H9 (cell line): ENCODE data around the gene TMEM145. TPM values are rescaled to one million over a fixed set of nuclear protein-coding genes. Genes with fewer than 3 reads are reported as not detected.

Experiments
- DNase-seq: peaks from one replicate; pipeline ENCODE4 v3.0.0-alpha.2; 2017
- H2AFZ ChIP-seq: one replicate; pipeline ENCODE4 v1.6.1; 2013; ENCODE audit warnings: mild to moderate bottlenecking, low read length, control low read depth, moderate library complexity
- H2AK5ac ChIP-seq: 2 replicates; pipeline ENCODE4 v1.6.1; 2013; ENCODE audit warnings: low read length, control low read depth, mixed read lengths; ENCODE audit not compliant: insufficient read length
- H2BK120ac ChIP-seq: one replicate; pipeline ENCODE4 v1.6.1; 2013; ENCODE audit warnings: low read depth, mild to moderate bottlenecking, low read length, control low read depth, inconsistent platforms; ENCODE audit not compliant: poor library complexity, severe bottlenecking
- H2BK12ac ChIP-seq: 2 replicates; pipeline ENCODE4 v1.6.1; 2013; ENCODE audit warnings: low read length, control low read depth, mixed read lengths, low read depth; ENCODE audit not compliant: insufficient read length
- H2BK15ac ChIP-seq: 2 replicates; pipeline ENCODE4 v1.6.1; 2013; ENCODE audit warnings: low read depth, low read length, control low read depth
- H2BK20ac ChIP-seq: one replicate; pipeline ENCODE4 v1.6.1; 2013; ENCODE audit warnings: low read depth, mild to moderate bottlenecking, low read length, control low read depth, inconsistent platforms; ENCODE audit not compliant: poor library complexity, severe bottlenecking
- H2BK5ac ChIP-seq: 2 replicates; pipeline ENCODE4 v1.6.1; 2013; ENCODE audit warnings: low read length, control low read depth, mixed read lengths; ENCODE audit not compliant: insufficient read length
- H3K14ac ChIP-seq: 2 replicates; pipeline ENCODE4 v1.6.1; 2013; ENCODE audit warnings: low read length, control low read depth; ENCODE audit not compliant: insufficient read depth
- H3K18ac ChIP-seq: 2 replicates; pipeline ENCODE4 v1.6.1; 2013; ENCODE audit warnings: low read depth, mild to moderate bottlenecking, mixed read lengths, low read length, control low read depth; ENCODE audit not compliant: insufficient read length
- H3K23ac ChIP-seq: 2 replicates; pipeline ENCODE4 v1.6.1; 2013; ENCODE audit warnings: low read length, control low read depth, mixed read lengths, low read depth; ENCODE audit not compliant: insufficient read length
- H3K23me2 ChIP-seq: 2 replicates; pipeline ENCODE4 v1.6.1; 2013; ENCODE audit warnings: low read depth, mild to moderate bottlenecking, mixed read lengths, low read length, control low read depth; ENCODE audit not compliant: insufficient read length, poor library complexity, severe bottlenecking
- H3K27ac ChIP-seq: 2 replicates; pipeline ENCODE4 v1.5.1; 2013; ENCODE audit warnings: low read length, control low read depth, mixed read lengths, low read depth; ENCODE audit not compliant: insufficient read length
- H3K27me3 ChIP-seq: 2 replicates; pipeline ENCODE4 v1.6.1; 2013; ENCODE audit warnings: low read length, control low read depth, inconsistent platforms; ENCODE audit not compliant: insufficient read depth
- H3K4ac ChIP-seq: 2 replicates; pipeline ENCODE4 v1.6.1; 2013; ENCODE audit warnings: low read depth, mild to moderate bottlenecking, control low read depth, inconsistent platforms, low read length, moderate library complexity
- H3K4me1 ChIP-seq: 2 replicates; pipeline ENCODE4 v1.6.1; 2013; ENCODE audit warnings: low read length, control low read depth, inconsistent platforms; ENCODE audit not compliant: insufficient read depth
- H3K4me2 ChIP-seq: 2 replicates; pipeline ENCODE4 v1.6.1; 2013; ENCODE audit warnings: low read length, control low read depth, mixed read lengths; ENCODE audit not compliant: insufficient read length, insufficient read depth
- H3K56ac ChIP-seq: 2 replicates; pipeline ENCODE4 v1.6.1; 2013; ENCODE audit warnings: low read depth, mild to moderate bottlenecking, mixed read lengths, low read length, control low read depth; ENCODE audit not compliant: insufficient read length
- H3K79me1 ChIP-seq: 2 replicates; pipeline ENCODE4 v1.6.1; 2013; ENCODE audit warnings: low read depth, mild to moderate bottlenecking, moderate library complexity, low read length, control low read depth, inconsistent platforms; ENCODE audit not compliant: insufficient read depth, poor library complexity, severe bottlenecking
- H3K79me2 ChIP-seq: 2 replicates; pipeline ENCODE4 v1.6.1; 2013; ENCODE audit warnings: low read length, control low read depth, inconsistent platforms; ENCODE audit not compliant: insufficient read depth
- H3K9ac ChIP-seq: 2 replicates; pipeline ENCODE4 v1.6.1; 2013; ENCODE audit warnings: low read length, control low read depth, mixed read lengths; ENCODE audit not compliant: insufficient read length; ENCODE audit errors: extremely low read depth
- H3K9me3 ChIP-seq: one replicate; pipeline ENCODE4 v1.6.1; 2013; ENCODE audit warnings: low read depth, low read length, inconsistent platforms; ENCODE audit not compliant: control insufficient read depth
- H3T11ph ChIP-seq: one replicate; pipeline ENCODE4 v1.6.1; 2013; ENCODE audit warnings: mild to moderate bottlenecking, low read length, control low read depth, inconsistent platforms
- H4K20me1 ChIP-seq: one replicate; pipeline ENCODE4 v1.6.1; 2013; ENCODE audit not compliant: control insufficient read depth, insufficient read length, insufficient read depth
- H4K5ac ChIP-seq: 2 replicates; pipeline ENCODE4 v1.6.1; 2013; ENCODE audit warnings: low read depth, mild to moderate bottlenecking, mixed read lengths, low read length, control low read depth; ENCODE audit not compliant: insufficient read length
- H4K8ac ChIP-seq: replicated peaks from 2 replicates; pipeline ENCODE4 v1.6.1; 2013; ENCODE audit warnings: low read length, control low read depth, mixed read lengths, low read depth; ENCODE audit not compliant: insufficient read length
- H4K91ac ChIP-seq: 2 replicates; pipeline ENCODE4 v1.6.1; 2013; ENCODE audit warnings: low read depth, mild to moderate bottlenecking, moderate library complexity, mixed read lengths, low read length, control low read depth; ENCODE audit not compliant: insufficient read length
- H3K27ac Mint-ChIP-seq, 3 experiments: 2 replicates in 2 of 3; 3 replicates in 1 of 3; pipeline ENCODE4 v1.8.0; 2020 to 2021; ENCODE audit warnings: mixed read lengths in 3 of 3, mild to moderate bottlenecking in 1 of 3, moderate library complexity in 1 of 3
- H3K27me3 Mint-ChIP-seq: 2 replicates; pipeline ENCODE4 v1.8.0; 2021; ENCODE audit warnings: low read depth, mild to moderate bottlenecking, moderate library complexity, mixed read lengths
- H3K36me3 Mint-ChIP-seq, 3 experiments: 2 replicates in 2 of 3; 3 replicates in 1 of 3; pipeline ENCODE4 v1.8.0; 2020 to 2021; ENCODE audit warnings: low read depth in 3 of 3, mixed read lengths in 3 of 3; ENCODE audit not compliant: insufficient read depth in 1 of 3
- H3K4me1 Mint-ChIP-seq, 2 experiments: 2 replicates each; pipeline ENCODE4 v1.8.0; 2020; ENCODE audit warnings: mixed read lengths in 2 of 2
- H3K4me3 Mint-ChIP-seq, 2 experiments: 2 replicates in 1 of 2; 3 replicates in 1 of 2; pipeline ENCODE4 v1.8.0; 2020 to 2021; ENCODE audit warnings: mild to moderate bottlenecking in 2 of 2, mixed read lengths in 2 of 2, moderate library complexity in 1 of 2
- H3K9me3 Mint-ChIP-seq, 2 experiments: 2 replicates in 1 of 2; 3 replicates in 1 of 2; pipeline ENCODE4 v1.8.0; 2020; ENCODE audit warnings: mild to moderate bottlenecking in 2 of 2, mixed read lengths in 2 of 2, moderate library complexity in 1 of 2
- WGBS: extraction: QIAGEN DNeasy Blood & Tissue Kit; methylation state at CpG from one replicate; pipeline ENCODE4 v1.1.7; 2013; ENCODE audit warnings: missing lambda C conversion rate, low lambda C conversion rate, mixed read lengths; ENCODE audit not compliant: insufficient read length; ENCODE audit errors: extremely low coverage; 5-methylcytosine and 5-hydroxymethylcytosine counted together
- total RNA-seq: library from RNA; stranded (reverse); gene quantifications from 2 replicates; pipeline ENCODE4 v1.2.1, GENCODE V29; 2021
- TF ChIP-seq, protein P1 (sequence below): fragments of 200-600 bp; sonication (generic); conservative IDR thresholded peaks from 3 replicates; pipeline ENCODE4 v1.8.0; 2021; ENCODE audit warnings: antibody characterized with exemption, mild to moderate bottlenecking

Gene TMEM145
- total RNA-seq, 1 experiment from 2014 or later: 4.5 TPM

DNA sequence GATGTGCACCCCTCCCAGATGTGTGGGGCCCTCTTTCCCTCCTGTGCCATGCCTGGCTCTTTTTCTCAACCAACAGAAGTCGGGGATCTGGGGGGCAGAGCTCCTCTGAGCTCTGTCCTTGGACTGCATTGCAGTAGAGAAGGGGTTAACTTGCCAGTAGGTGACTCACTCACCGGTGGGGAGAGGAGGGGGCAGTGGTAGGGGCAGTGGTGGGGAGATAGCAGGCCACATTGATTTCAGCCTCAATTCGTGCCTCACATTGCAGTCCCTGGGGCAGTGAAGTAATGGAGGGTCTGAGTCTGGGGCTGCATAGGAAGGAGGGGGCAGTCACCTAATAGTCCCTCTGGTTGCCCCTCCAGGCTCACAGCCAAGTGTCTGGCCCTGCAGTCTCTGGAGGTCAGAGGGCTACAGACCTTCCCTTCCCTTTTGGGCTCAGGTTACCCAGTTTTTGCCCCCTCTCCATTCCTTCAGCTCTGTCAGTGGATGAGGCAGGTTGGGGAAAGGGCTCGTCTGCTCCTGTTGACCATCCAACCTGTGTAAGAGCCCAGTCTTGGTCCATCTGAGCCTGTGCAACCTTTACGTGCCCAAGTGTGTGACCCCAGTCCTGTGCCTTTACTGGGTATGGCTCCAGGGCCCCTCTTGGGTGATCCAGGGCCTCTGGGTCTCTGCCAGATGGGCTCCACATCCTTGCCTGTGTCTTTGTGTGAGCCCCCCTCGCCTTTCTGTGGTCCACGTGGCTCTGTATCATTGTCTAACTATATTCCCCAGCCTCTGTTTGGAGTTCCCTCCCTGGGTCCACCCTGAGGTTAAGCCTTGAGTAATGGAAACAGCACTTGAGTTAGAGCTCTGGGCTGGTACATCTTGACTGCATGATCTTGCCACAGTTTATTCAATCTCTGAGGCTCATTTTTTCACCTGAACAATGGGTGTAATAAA is 31.0 kb upstream of the TMEM145 start:
- TF ChIP-seq, protein P1, sequence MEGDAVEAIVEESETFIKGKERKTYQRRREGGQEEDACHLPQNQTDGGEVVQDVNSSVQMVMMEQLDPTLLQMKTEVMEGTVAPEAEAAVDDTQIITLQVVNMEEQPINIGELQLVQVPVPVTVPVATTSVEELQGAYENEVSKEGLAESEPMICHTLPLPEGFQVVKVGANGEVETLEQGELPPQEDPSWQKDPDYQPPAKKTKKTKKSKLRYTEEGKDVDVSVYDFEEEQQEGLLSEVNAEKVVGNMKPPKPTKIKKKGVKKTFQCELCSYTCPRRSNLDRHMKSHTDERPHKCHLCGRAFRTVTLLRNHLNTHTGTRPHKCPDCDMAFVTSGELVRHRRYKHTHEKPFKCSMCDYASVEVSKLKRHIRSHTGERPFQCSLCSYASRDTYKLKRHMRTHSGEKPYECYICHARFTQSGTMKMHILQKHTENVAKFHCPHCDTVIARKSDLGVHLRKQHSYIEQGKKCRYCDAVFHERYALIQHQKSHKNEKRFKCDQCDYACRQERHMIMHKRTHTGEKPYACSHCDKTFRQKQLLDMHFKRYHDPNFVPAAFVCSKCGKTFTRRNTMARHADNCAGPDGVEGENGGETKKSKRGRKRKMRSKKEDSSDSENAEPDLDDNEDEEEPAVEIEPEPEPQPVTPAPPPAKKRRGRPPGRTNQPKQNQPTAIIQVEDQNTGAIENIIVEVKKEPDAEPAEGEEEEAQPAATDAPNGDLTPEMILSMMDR: no peak
- Histone ChIP-seq H3K4me1 (peaks cover 8% of the 10 kb centered on the region; the same call in 1 of the 2 replicates), H3K9ac (no peak overlapping the region), H3K27ac (no peak overlapping the region), H2AFZ (no peak overlapping the region), H3K79me1 (peaks cover 11% of the 10 kb centered on the region), H3K9me3 (no peaks in the 10 kb centered on the region), H3K14ac (no peak overlapping the region), H4K5ac (no peak overlapping the region), H3K79me2 (peaks cover 3% of the 10 kb centered on the region; the same call in 1 of the 2 replicates), H4K20me1 (peaks cover 3% of the 10 kb centered on the region), H3K23me2 (peaks cover 19% of the 10 kb centered on the region), H2BK5ac (no peak overlapping the region), H3K56ac (no peak overlapping the region), H3K23ac (no peak overlapping the region), H2BK15ac (no peak overlapping the region), H3K4me2 (peak overlapping the region; percentile 7), H4K91ac (no peak overlapping the region), H2BK120ac (no peak overlapping the region), H3K4ac (no peak overlapping the region), H4K8ac (no peak overlapping the region), H2BK20ac (no peak overlapping the region), H2AK5ac (no peak overlapping the region), H2BK12ac (no peak overlapping the region), H3K18ac (no peak overlapping the region), H3T11ph (no peak overlapping the region), H3K27me3 (no peaks in the 10 kb centered on the region)
- peak; percentile 71 for DNase-seq
- H3K27me3 Mint-ChIP-seq: no peaks in the 10 kb centered on the region; the same call in 1 of the 2 replicates
- H3K27ac Mint-ChIP-seq: peak overlapping the region; percentile 68 to 91 (median 71); a peak in 4 of 7 replicates
- H3K9me3 Mint-ChIP-seq: no peaks in the 10 kb centered on the region; a peak in 2 of 5 replicates
- peak overlapping the region; percentile 62 to 74 for H3K4me3 Mint-ChIP-seq
- peaks cover 5 to 7% (median 7%) of the 10 kb centered on the region in 3 experiments for H3K36me3 Mint-ChIP-seq
- peaks cover 40 to 49% of the 10 kb centered on the region in 2 experiments for H3K4me1 Mint-ChIP-seq
- WGBS: no CpG with 5 or more reads among the region's 7 CpGs
